ENCODE data around the gene TELO2.

DNA sequence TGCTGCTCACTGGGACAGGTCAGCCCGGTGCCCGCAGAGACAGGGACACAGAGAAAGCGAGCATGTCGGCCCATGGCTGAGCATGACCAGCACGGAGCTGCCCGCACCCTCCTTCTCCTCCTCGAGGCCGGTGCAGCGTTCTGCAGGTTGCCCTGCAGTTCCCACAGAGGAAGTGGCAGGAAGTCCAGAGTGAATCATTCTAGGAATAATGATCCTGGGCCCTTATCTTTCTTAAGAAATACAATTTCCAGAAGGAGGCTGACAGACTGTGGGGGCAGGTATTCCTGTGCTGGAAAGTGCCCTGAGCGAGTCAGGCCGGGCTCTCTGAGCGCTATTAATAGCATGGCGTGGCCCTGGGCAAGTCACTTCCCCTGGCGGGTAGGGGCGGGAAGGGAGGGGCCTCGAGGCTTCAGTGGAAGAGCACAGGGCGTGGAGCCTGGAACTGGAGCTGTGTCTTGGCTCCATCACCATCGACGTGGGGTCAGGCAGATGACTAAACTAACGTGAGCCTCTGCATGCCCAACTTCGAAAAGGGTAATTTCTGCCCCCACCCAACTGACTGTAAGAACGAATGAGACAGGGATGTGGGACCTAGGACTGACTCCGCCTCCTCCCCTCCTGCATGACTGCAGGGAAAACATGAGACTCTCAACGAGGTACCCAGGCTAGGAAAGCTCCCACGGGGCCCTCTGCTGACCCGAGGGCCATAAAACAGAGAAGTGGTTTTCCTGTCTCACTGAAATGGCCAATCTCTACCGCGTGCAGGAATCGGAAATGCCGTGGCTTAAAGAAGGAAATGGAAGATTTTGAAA is 50.1 kb downstream of the TELO2 start:
- TF ChIP-seq POLR2A (IDR thresholded peaks at IDR 0.05) = no peak
- TF ChIP-seq, protein P1, sequence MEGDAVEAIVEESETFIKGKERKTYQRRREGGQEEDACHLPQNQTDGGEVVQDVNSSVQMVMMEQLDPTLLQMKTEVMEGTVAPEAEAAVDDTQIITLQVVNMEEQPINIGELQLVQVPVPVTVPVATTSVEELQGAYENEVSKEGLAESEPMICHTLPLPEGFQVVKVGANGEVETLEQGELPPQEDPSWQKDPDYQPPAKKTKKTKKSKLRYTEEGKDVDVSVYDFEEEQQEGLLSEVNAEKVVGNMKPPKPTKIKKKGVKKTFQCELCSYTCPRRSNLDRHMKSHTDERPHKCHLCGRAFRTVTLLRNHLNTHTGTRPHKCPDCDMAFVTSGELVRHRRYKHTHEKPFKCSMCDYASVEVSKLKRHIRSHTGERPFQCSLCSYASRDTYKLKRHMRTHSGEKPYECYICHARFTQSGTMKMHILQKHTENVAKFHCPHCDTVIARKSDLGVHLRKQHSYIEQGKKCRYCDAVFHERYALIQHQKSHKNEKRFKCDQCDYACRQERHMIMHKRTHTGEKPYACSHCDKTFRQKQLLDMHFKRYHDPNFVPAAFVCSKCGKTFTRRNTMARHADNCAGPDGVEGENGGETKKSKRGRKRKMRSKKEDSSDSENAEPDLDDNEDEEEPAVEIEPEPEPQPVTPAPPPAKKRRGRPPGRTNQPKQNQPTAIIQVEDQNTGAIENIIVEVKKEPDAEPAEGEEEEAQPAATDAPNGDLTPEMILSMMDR (IDR thresholded peaks at IDR 0.05) = no peak
